ENCODE results near the gene TRIM42. TPM values are rescaled to one million over a fixed set of nuclear protein-coding genes. Genes with fewer than 3 reads are reported as not detected.
A peak's percentile ranks its signal among the peaks of the same experiment; 100 is the strongest.

TRIM42 gene
- total and polyA plus RNA-seq, 9 of the 15 experiments (the other 6 are each of a cell fraction or from before 2014, with no cell fraction given), result not detected

DNA sequence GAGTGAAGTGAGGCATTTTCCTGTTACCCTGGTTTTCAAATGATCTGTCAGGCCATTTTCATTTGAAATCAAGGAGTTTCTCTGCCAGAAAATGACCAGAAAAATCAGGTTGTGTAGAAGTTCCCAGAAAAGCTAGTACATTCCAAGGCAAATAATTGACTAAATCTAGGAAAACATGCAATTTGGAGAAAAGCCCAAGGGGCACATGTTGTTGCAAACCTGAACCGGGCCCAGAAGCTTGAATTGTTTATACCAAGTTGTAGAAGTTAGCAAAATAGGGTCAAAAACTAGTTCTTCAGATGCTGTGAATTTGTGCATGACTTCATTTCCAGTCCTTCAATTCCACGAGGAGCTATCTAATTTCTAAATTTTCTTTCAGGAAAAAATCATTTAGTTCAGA lies 31.0 kb downstream of the TRIM42 start (continued):
- TF ChIP-seq, protein P1, sequence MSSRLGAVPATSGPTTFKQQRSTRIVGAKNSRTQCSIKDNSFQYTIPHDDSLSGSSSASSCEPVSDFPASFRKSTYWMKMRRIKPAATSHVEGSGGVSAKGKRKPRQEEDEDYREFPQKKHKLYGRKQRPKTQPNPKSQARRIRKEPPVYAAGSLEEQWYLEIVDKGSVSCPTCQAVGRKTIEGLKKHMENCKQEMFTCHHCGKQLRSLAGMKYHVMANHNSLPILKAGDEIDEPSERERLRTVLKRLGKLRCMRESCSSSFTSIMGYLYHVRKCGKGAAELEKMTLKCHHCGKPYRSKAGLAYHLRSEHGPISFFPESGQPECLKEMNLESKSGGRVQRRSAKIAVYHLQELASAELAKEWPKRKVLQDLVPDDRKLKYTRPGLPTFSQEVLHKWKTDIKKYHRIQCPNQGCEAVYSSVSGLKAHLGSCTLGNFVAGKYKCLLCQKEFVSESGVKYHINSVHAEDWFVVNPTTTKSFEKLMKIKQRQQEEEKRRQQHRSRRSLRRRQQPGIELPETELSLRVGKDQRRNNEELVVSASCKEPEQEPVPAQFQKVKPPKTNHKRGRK (tag; IDR thresholded peaks at IDR 0.05), result no peak
- TF ChIP-seq, protein P2, sequence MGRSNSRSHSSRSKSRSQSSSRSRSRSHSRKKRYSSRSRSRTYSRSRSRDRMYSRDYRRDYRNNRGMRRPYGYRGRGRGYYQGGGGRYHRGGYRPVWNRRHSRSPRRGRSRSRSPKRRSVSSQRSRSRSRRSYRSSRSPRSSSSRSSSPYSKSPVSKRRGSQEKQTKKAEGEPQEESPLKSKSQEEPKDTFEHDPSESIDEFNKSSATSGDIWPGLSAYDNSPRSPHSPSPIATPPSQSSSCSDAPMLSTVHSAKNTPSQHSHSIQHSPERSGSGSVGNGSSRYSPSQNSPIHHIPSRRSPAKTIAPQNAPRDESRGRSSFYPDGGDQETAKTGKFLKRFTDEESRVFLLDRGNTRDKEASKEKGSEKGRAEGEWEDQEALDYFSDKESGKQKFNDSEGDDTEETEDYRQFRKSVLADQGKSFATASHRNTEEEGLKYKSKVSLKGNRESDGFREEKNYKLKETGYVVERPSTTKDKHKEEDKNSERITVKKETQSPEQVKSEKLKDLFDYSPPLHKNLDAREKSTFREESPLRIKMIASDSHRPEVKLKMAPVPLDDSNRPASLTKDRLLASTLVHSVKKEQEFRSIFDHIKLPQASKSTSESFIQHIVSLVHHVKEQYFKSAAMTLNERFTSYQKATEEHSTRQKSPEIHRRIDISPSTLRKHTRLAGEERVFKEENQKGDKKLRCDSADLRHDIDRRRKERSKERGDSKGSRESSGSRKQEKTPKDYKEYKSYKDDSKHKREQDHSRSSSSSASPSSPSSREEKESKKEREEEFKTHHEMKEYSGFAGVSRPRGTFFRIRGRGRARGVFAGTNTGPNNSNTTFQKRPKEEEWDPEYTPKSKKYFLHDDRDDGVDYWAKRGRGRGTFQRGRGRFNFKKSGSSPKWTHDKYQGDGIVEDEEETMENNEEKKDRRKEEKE (IDR thresholded peaks at IDR 0.05; ENCODE audit: borderline replicate concordance in 1 of 2, control insufficient read depth in 1 of 2, low read depth in 2 of 2, low read length in 1 of 2), result no peak
- TF ChIP-seq, protein P3, sequence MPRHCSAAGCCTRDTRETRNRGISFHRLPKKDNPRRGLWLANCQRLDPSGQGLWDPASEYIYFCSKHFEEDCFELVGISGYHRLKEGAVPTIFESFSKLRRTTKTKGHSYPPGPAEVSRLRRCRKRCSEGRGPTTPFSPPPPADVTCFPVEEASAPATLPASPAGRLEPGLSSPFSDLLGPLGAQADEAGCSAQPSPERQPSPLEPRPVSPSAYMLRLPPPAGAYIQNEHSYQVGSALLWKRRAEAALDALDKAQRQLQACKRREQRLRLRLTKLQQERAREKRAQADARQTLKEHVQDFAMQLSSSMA (CRISPR knock-in tag; IDR thresholded peaks at IDR 0.05), result no peak
- TF ChIP-seq TSC22D4 (tag; IDR thresholded peaks at IDR 0.05), result no peak

DNA sequence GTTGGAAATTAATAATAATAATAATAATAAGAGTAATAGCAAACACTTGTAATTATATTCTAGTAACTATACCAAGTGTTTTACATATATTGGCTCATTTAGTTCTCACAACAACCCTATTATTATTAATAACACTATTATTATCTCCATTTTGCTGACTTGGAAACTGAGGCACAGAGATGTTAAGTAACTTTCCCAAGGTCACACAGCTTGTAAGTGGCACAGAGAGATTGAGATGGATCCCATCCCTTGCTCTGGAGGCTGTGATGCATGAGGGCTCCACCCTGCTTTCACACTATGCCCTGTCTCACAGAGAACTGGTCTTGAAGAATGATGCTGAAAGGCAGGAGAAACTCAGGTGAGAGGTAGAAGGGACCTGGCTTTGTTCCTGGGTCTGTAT lies 31.9 kb downstream of the TRIM42 start:
- no TSS peak for BruUV-seq (replicated peaks)
- H4K20me1 ChIP-seq (replicated peaks; ENCODE audit: control insufficient read depth, insufficient read depth, low read length), result no peaks in the 10 kb centered on the region
- no peaks in the 10 kb centered on the region for H3K27me3 ChIP-seq (ENCODE audit: control insufficient read depth in 2 of 2, insufficient read depth in 2 of 2, low read length in 2 of 2)
- H3K36me3 ChIP-seq (ENCODE audit: control insufficient read depth, insufficient read depth, low read length), result no peaks in the 10 kb centered on the region
- H3K9me3 ChIP-seq (replicated peaks; ENCODE audit: control insufficient read depth, insufficient read depth, low read depth, low read length), result no peaks in the 10 kb centered on the region
- H3K79me2 ChIP-seq (ENCODE audit: control insufficient read depth, insufficient read depth, low read length), result no peaks in the 10 kb centered on the region
- intact Hi-C loops (cut with micrococcal nuclease), result no loop called here
- no peak for FAIRE-seq
- no peak overlapping the region for H3K9ac ChIP-seq (ENCODE audit: insufficient read depth in 1 of 2, low read depth in 2 of 2, low read length in 2 of 2)
- no peaks in the 10 kb centered on the region for H3K9me1 ChIP-seq (ENCODE audit: control insufficient read depth, insufficient read depth, low read length)
- in situ Hi-C loops (cut with MboI), result no loop called here
- ATAC-seq, result no peak
- TF ChIP-seq U2AF1 (optimal IDR thresholded peaks at IDR 0.05; ENCODE audit: low read depth, low read length) (no peak), RUNX1 (IDR thresholded peaks at IDR 0.05; ENCODE audit: low read depth) (no peak), EGR1 (conservative IDR thresholded peaks at IDR 0.05) (no peak), ZBTB1 (CRISPR knock-in tag; IDR thresholded peaks at IDR 0.05; ENCODE audit: borderline replicate concordance, low read depth) (no peak), SMC3 (conservative IDR thresholded peaks at IDR 0.05; ENCODE audit: insufficient read depth, low read depth, low read length) (no peak), RBM25 (IDR thresholded peaks at IDR 0.05; ENCODE audit: low read depth, low read length, severe bottlenecking) (peak; percentile 82), ZFP36 (IDR thresholded peaks at IDR 0.05; ENCODE audit: low read depth, low read length, partially characterized antibody) (peak; percentile 66)
- TF ChIP-seq, protein P4, sequence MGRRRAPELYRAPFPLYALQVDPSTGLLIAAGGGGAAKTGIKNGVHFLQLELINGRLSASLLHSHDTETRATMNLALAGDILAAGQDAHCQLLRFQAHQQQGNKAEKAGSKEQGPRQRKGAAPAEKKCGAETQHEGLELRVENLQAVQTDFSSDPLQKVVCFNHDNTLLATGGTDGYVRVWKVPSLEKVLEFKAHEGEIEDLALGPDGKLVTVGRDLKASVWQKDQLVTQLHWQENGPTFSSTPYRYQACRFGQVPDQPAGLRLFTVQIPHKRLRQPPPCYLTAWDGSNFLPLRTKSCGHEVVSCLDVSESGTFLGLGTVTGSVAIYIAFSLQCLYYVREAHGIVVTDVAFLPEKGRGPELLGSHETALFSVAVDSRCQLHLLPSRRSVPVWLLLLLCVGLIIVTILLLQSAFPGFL (CRISPR knock-in tag; IDR thresholded peaks at IDR 0.05), result no peak
- ChIA-PET POLR2A (no interaction called here), CTCF (ENCODE audit: low intra/inter-chr PET ratio) (no interaction called here)
- DNase-seq (ENCODE audit: extremely low read depth in 1 of 4, low spot score in 3 of 4), result no peak
- H3K4me2 ChIP-seq (ENCODE audit: insufficient read depth, low read length), result no peak overlapping the region
- H2AFZ ChIP-seq (ENCODE audit: low read depth, low read length), result no peak overlapping the region
- H3K4me1 ChIP-seq (replicated peaks in 1 of 2; ENCODE audit: control insufficient read depth in 2 of 2, insufficient read depth in 2 of 2, low read length in 2 of 2), result no peaks in the 10 kb centered on the region
- H3K27ac ChIP-seq (ENCODE audit: extremely low read depth, low read depth, low read length), result no peak overlapping the region
- H3K4me3 ChIP-seq, result no peak overlapping the region

Data from K562 (cell line).